H9 (cell line): ENCODE measurements around the gene SETDB1. TPM values are rescaled to one million over a fixed set of nuclear protein-coding genes. Genes with fewer than 3 reads are reported as not detected.
A peak's percentile ranks its signal among the peaks of the same experiment; 100 is the strongest.

Experiments used
- DNase-seq: peaks from one replicate; pipeline ENCODE4 v3.0.0-alpha.2; 2017
- H2AFZ ChIP-seq: one replicate; pipeline ENCODE4 v1.6.1; 2013; ENCODE audit warnings: mild to moderate bottlenecking, low read length, control low read depth, moderate library complexity
- H2AK5ac ChIP-seq: 2 replicates; pipeline ENCODE4 v1.6.1; 2013; ENCODE audit warnings: low read length, control low read depth, mixed read lengths; ENCODE audit not compliant: insufficient read length
- H2BK120ac ChIP-seq: one replicate; pipeline ENCODE4 v1.6.1; 2013; ENCODE audit warnings: low read depth, mild to moderate bottlenecking, low read length, control low read depth, inconsistent platforms; ENCODE audit not compliant: poor library complexity, severe bottlenecking
- H2BK12ac ChIP-seq: 2 replicates; pipeline ENCODE4 v1.6.1; 2013; ENCODE audit warnings: low read length, control low read depth, mixed read lengths, low read depth; ENCODE audit not compliant: insufficient read length
- H2BK15ac ChIP-seq: 2 replicates; pipeline ENCODE4 v1.6.1; 2013; ENCODE audit warnings: low read depth, low read length, control low read depth
- H2BK20ac ChIP-seq: one replicate; pipeline ENCODE4 v1.6.1; 2013; ENCODE audit warnings: low read depth, mild to moderate bottlenecking, low read length, control low read depth, inconsistent platforms; ENCODE audit not compliant: poor library complexity, severe bottlenecking
- H2BK5ac ChIP-seq: 2 replicates; pipeline ENCODE4 v1.6.1; 2013; ENCODE audit warnings: low read length, control low read depth, mixed read lengths; ENCODE audit not compliant: insufficient read length
- H3K14ac ChIP-seq: 2 replicates; pipeline ENCODE4 v1.6.1; 2013; ENCODE audit warnings: low read length, control low read depth; ENCODE audit not compliant: insufficient read depth
- H3K18ac ChIP-seq: 2 replicates; pipeline ENCODE4 v1.6.1; 2013; ENCODE audit warnings: low read depth, mild to moderate bottlenecking, mixed read lengths, low read length, control low read depth; ENCODE audit not compliant: insufficient read length
- H3K23ac ChIP-seq: 2 replicates; pipeline ENCODE4 v1.6.1; 2013; ENCODE audit warnings: low read length, control low read depth, mixed read lengths, low read depth; ENCODE audit not compliant: insufficient read length
- H3K23me2 ChIP-seq: 2 replicates; pipeline ENCODE4 v1.6.1; 2013; ENCODE audit warnings: low read depth, mild to moderate bottlenecking, mixed read lengths, low read length, control low read depth; ENCODE audit not compliant: insufficient read length, poor library complexity, severe bottlenecking
- H3K27ac ChIP-seq: 2 replicates; pipeline ENCODE4 v1.5.1; 2013; ENCODE audit warnings: low read length, control low read depth, mixed read lengths, low read depth; ENCODE audit not compliant: insufficient read length
- H3K27me3 ChIP-seq: 2 replicates; pipeline ENCODE4 v1.6.1; 2013; ENCODE audit warnings: low read length, control low read depth, inconsistent platforms; ENCODE audit not compliant: insufficient read depth
- H3K4ac ChIP-seq: 2 replicates; pipeline ENCODE4 v1.6.1; 2013; ENCODE audit warnings: low read depth, mild to moderate bottlenecking, control low read depth, inconsistent platforms, low read length, moderate library complexity
- H3K4me1 ChIP-seq: 2 replicates; pipeline ENCODE4 v1.6.1; 2013; ENCODE audit warnings: low read length, control low read depth, inconsistent platforms; ENCODE audit not compliant: insufficient read depth
- H3K4me2 ChIP-seq: 2 replicates; pipeline ENCODE4 v1.6.1; 2013; ENCODE audit warnings: low read length, control low read depth, mixed read lengths; ENCODE audit not compliant: insufficient read length, insufficient read depth
- H3K56ac ChIP-seq: 2 replicates; pipeline ENCODE4 v1.6.1; 2013; ENCODE audit warnings: low read depth, mild to moderate bottlenecking, mixed read lengths, low read length, control low read depth; ENCODE audit not compliant: insufficient read length
- H3K79me1 ChIP-seq: 2 replicates; pipeline ENCODE4 v1.6.1; 2013; ENCODE audit warnings: low read depth, mild to moderate bottlenecking, moderate library complexity, low read length, control low read depth, inconsistent platforms; ENCODE audit not compliant: insufficient read depth, poor library complexity, severe bottlenecking
- H3K79me2 ChIP-seq: 2 replicates; pipeline ENCODE4 v1.6.1; 2013; ENCODE audit warnings: low read length, control low read depth, inconsistent platforms; ENCODE audit not compliant: insufficient read depth
- H3K9ac ChIP-seq: 2 replicates; pipeline ENCODE4 v1.6.1; 2013; ENCODE audit warnings: low read length, control low read depth, mixed read lengths; ENCODE audit not compliant: insufficient read length; ENCODE audit errors: extremely low read depth
- H3K9me3 ChIP-seq: one replicate; pipeline ENCODE4 v1.6.1; 2013; ENCODE audit warnings: low read depth, low read length, inconsistent platforms; ENCODE audit not compliant: control insufficient read depth
- H3T11ph ChIP-seq: one replicate; pipeline ENCODE4 v1.6.1; 2013; ENCODE audit warnings: mild to moderate bottlenecking, low read length, control low read depth, inconsistent platforms
- H4K20me1 ChIP-seq: one replicate; pipeline ENCODE4 v1.6.1; 2013; ENCODE audit not compliant: control insufficient read depth, insufficient read length, insufficient read depth
- H4K5ac ChIP-seq: 2 replicates; pipeline ENCODE4 v1.6.1; 2013; ENCODE audit warnings: low read depth, mild to moderate bottlenecking, mixed read lengths, low read length, control low read depth; ENCODE audit not compliant: insufficient read length
- H4K8ac ChIP-seq: replicated peaks from 2 replicates; pipeline ENCODE4 v1.6.1; 2013; ENCODE audit warnings: low read length, control low read depth, mixed read lengths, low read depth; ENCODE audit not compliant: insufficient read length
- H4K91ac ChIP-seq: 2 replicates; pipeline ENCODE4 v1.6.1; 2013; ENCODE audit warnings: low read depth, mild to moderate bottlenecking, moderate library complexity, mixed read lengths, low read length, control low read depth; ENCODE audit not compliant: insufficient read length
- H3K27ac Mint-ChIP-seq, 3 experiments: 2 replicates in 2 of 3; 3 replicates in 1 of 3; pipeline ENCODE4 v1.8.0; 2020 to 2021; ENCODE audit warnings: mixed read lengths in 3 of 3, mild to moderate bottlenecking in 1 of 3, moderate library complexity in 1 of 3
- H3K27me3 Mint-ChIP-seq: 2 replicates; pipeline ENCODE4 v1.8.0; 2021; ENCODE audit warnings: low read depth, mild to moderate bottlenecking, moderate library complexity, mixed read lengths
- H3K36me3 Mint-ChIP-seq, 3 experiments: 2 replicates in 2 of 3; 3 replicates in 1 of 3; pipeline ENCODE4 v1.8.0; 2020 to 2021; ENCODE audit warnings: low read depth in 3 of 3, mixed read lengths in 3 of 3; ENCODE audit not compliant: insufficient read depth in 1 of 3
- H3K4me1 Mint-ChIP-seq, 2 experiments: 2 replicates each; pipeline ENCODE4 v1.8.0; 2020; ENCODE audit warnings: mixed read lengths in 2 of 2
- H3K4me3 Mint-ChIP-seq, 2 experiments: 2 replicates in 1 of 2; 3 replicates in 1 of 2; pipeline ENCODE4 v1.8.0; 2020 to 2021; ENCODE audit warnings: mild to moderate bottlenecking in 2 of 2, mixed read lengths in 2 of 2, moderate library complexity in 1 of 2
- H3K9me3 Mint-ChIP-seq, 2 experiments: 2 replicates in 1 of 2; 3 replicates in 1 of 2; pipeline ENCODE4 v1.8.0; 2020; ENCODE audit warnings: mild to moderate bottlenecking in 2 of 2, mixed read lengths in 2 of 2, moderate library complexity in 1 of 2
- WGBS: extraction: QIAGEN DNeasy Blood & Tissue Kit; methylation state at CpG from one replicate; pipeline ENCODE4 v1.1.7; 2013; ENCODE audit warnings: missing lambda C conversion rate, low lambda C conversion rate, mixed read lengths; ENCODE audit not compliant: insufficient read length; ENCODE audit errors: extremely low coverage; 5-methylcytosine and 5-hydroxymethylcytosine counted together
- total RNA-seq: library from RNA; stranded (reverse); gene quantifications from 2 replicates; pipeline ENCODE4 v1.2.1, GENCODE V29; 2021
- TF ChIP-seq, protein P1 (sequence below): fragments of 200-600 bp; sonication (generic); conservative IDR thresholded peaks from 3 replicates; pipeline ENCODE4 v1.8.0; 2021; ENCODE audit warnings: antibody characterized with exemption, mild to moderate bottlenecking

Gene SETDB1
- total RNA-seq, 1 experiment from 2014 or later = 62.1 TPM

GRCh38 chr1:150927624-150928023 lies 1.5 kb downstream of the SETDB1 start:
- H3K36me3 Mint-ChIP-seq = peaks cover 49 to 55% (median 54%) of the 10 kb centered on the region in 3 experiments
- H3K4me2 ChIP-seq = no peak overlapping the region

More at GRCh38 chr1:150927624-150928023, 1.5 kb downstream of the SETDB1 start:
- TF ChIP-seq, protein P1, sequence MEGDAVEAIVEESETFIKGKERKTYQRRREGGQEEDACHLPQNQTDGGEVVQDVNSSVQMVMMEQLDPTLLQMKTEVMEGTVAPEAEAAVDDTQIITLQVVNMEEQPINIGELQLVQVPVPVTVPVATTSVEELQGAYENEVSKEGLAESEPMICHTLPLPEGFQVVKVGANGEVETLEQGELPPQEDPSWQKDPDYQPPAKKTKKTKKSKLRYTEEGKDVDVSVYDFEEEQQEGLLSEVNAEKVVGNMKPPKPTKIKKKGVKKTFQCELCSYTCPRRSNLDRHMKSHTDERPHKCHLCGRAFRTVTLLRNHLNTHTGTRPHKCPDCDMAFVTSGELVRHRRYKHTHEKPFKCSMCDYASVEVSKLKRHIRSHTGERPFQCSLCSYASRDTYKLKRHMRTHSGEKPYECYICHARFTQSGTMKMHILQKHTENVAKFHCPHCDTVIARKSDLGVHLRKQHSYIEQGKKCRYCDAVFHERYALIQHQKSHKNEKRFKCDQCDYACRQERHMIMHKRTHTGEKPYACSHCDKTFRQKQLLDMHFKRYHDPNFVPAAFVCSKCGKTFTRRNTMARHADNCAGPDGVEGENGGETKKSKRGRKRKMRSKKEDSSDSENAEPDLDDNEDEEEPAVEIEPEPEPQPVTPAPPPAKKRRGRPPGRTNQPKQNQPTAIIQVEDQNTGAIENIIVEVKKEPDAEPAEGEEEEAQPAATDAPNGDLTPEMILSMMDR = no peak
- no peaks in the 10 kb centered on the region for H3K79me2 ChIP-seq
- H3K27me3 ChIP-seq = no peaks in the 10 kb centered on the region
- no peak overlapping the region for H3K18ac ChIP-seq
- peaks cover 3 to 5% of the 10 kb centered on the region in 2 experiments; a peak in 3 of 5 replicates for H3K9me3 Mint-ChIP-seq
- no peak overlapping the region for H4K8ac ChIP-seq
- no peak overlapping the region for H2BK20ac ChIP-seq
- H2AK5ac ChIP-seq = no peak overlapping the region
- no peak overlapping the region for H3K14ac ChIP-seq
- H4K20me1 ChIP-seq = no peaks in the 10 kb centered on the region
- no peak overlapping the region for H3K23ac ChIP-seq
- no peak overlapping the region for H2BK120ac ChIP-seq
- no peak overlapping the region for H4K91ac ChIP-seq
- no peaks in the 10 kb centered on the region for H3K9me3 ChIP-seq
- H3K23me2 ChIP-seq = no peaks in the 10 kb centered on the region
- H3K79me1 ChIP-seq = no peaks in the 10 kb centered on the region
- no peak overlapping the region for H2BK15ac ChIP-seq
- H2AFZ ChIP-seq = no peak overlapping the region
- no peak overlapping the region for H3T11ph ChIP-seq
- no peak for DNase-seq
- H3K27ac Mint-ChIP-seq = no peak overlapping the region
- peaks cover 2 to 9% of the 10 kb centered on the region in 2 experiments for H3K4me1 Mint-ChIP-seq
- H3K4me1 ChIP-seq = no peaks in the 10 kb centered on the region
- H3K56ac ChIP-seq = no peak overlapping the region
- WGBS = no CpG with 5 or more reads among the region's 4 CpGs
- H2BK12ac ChIP-seq = no peak overlapping the region
- no peak overlapping the region for H3K9ac ChIP-seq
- H3K27ac ChIP-seq = no peak overlapping the region
- H2BK5ac ChIP-seq = no peak overlapping the region
- H3K27me3 Mint-ChIP-seq = no peaks in the 10 kb centered on the region
- H3K4ac ChIP-seq = no peak overlapping the region
- H4K5ac ChIP-seq = no peak overlapping the region
- peak overlapping the region; percentile 94 to 99; a peak in 4 of 5 replicates for H3K4me3 Mint-ChIP-seq
